ENCODE measurements around the gene ZDHHC7. TPM values are rescaled to one million over a fixed set of nuclear protein-coding genes. Genes with fewer than 3 reads are reported as not detected.

ZDHHC7 gene, protein sequence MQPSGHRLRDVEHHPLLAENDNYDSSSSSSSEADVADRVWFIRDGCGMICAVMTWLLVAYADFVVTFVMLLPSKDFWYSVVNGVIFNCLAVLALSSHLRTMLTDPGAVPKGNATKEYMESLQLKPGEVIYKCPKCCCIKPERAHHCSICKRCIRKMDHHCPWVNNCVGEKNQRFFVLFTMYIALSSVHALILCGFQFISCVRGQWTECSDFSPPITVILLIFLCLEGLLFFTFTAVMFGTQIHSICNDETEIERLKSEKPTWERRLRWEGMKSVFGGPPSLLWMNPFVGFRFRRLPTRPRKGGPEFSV
- total RNA-seq (2011; cell fraction: chromatin; rRNA removed; ENCODE audit: low replicate concordance) = 116 and 182 TPM in 2 replicates
- total RNA-seq (2011; cell fraction: nucleolus; rRNA removed) = 70.2 and 72.6 TPM in 2 replicates
- 82.7 and 89.1 TPM in 2 replicates for total RNA-seq (2011; cell fraction: nucleoplasm; rRNA removed)
- total RNA-seq (2014; rRNA removed) (37.4 and 42.5 TPM in 2 replicates), total RNA-seq (2014; rRNA removed; fragmentation: Illumina TruSeq; extraction: Trizol) (37.2 and 38.1 TPM in 2 replicates), total RNA-seq (2015; rRNA removed; fragmentation: Illumina TruSeq; extraction: Trizol) (44.5 and 44.6 TPM in 2 replicates), total RNA-seq (2021) (45.7 and 47.0 TPM in 2 replicates), polyA plus RNA-seq (2011; rRNA removed) (36.5 and 42.5 TPM in 2 replicates), polyA plus RNA-seq (2014; fragmentation: Illumina TruSeq; extraction: Trizol) (48.2 and 49.7 TPM in 2 replicates), polyA plus RNA-seq (2014; fragmentation: Nextera tagmentation; extraction: Ambion mirVana) (1 to 10 TPM; 1.7 to 1.8 TPM), polyA plus RNA-seq (2014; rRNA removed) (31.3 and 39.8 TPM in 2 replicates), polyA minus RNA-seq (2011; rRNA and poly(A)+ RNA removed) (22.4 and 22.5 TPM in 2 replicates), Bru-seq, nascent RNA (percentile 85 among the genes with signal in this experiment), BruChase-seq, experiment 1, labeled RNA remaining after a 2-hour chase (percentile 87 among the genes with signal in this experiment), BruChase-seq, experiment 2, labeled RNA remaining after a 6-hour chase (percentile 89 among the genes with signal in this experiment)
- 43.9 and 59.7 TPM in 2 replicates for polyA plus RNA-seq (2011; cell fraction: cytosol; rRNA removed)
- polyA plus RNA-seq (2011; cell fraction: nucleus; rRNA removed) = 78.8 and 96.8 TPM in 2 replicates
- 37.6 and 39.5 TPM in 2 replicates for polyA plus RNA-seq (2012)
- 14.8 and 19.9 TPM in 2 replicates for polyA minus RNA-seq (2011; cell fraction: cytosol; rRNA and poly(A)+ RNA removed)
- 17.2 and 23.5 TPM in 2 replicates for polyA minus RNA-seq (2011; cell fraction: nucleus; rRNA and poly(A)+ RNA removed)
- long read RNA-seq, experiment 1, transcript ZDHHC7-201 (8 exons, 3,442 nt) = major isoform, 52 of 211 reads
- long read RNA-seq, experiment 1, transcript ZDHHC7-205 (5 exons, 582 nt) = minor isoform, 37 of 211 reads
- long read RNA-seq, experiment 1, transcript ZDHHC7-203 (9 exons, 1,488 nt) = minor isoform, 11 of 211 reads
- long read RNA-seq, experiment 1, partial matches to known transcripts = 37 of 211 reads
- long read RNA-seq, experiment 1, other reads (novel, unspliced or antisense) = 73 of 211 reads
- long read RNA-seq, experiment 2, transcript ZDHHC7-201 (8 exons, 3,442 nt) = major isoform, 10 of 44 reads
- long read RNA-seq, experiment 2, partial matches to known transcripts = 1 of 44 reads
- long read RNA-seq, experiment 2, other reads (novel, unspliced or antisense) = 28 of 44 reads
- long read RNA-seq, experiment 3, transcript ZDHHC7-201 (8 exons, 3,442 nt) = major isoform, 10 of 17 reads
- long read RNA-seq, experiment 3, partial matches to known transcripts = 0 of 17 reads
- long read RNA-seq, experiment 3, other reads (novel, unspliced or antisense) = 6 of 17 reads

GRCh38 chr16:85010931-85011845 is at the start of gene ZDHHC7:
Gene ZDHHC7, minus strand, starts transcription at chr16:85011535. Its CDS starts 20,917 bp downstream, at chr16:84990618.
- H3K36me3 ChIP-seq (ENCODE audit: control insufficient read depth, insufficient read depth, low read length) = peaks cover 23% of the 10 kb centered on the region; the same call in 1 of the 3 replicates
- H3K4me1 ChIP-seq (replicated peaks in 1 of 2; ENCODE audit: control insufficient read depth in 2 of 2, insufficient read depth in 2 of 2, low read length in 2 of 2) = peaks cover 7 to 18% of the 10 kb centered on the region in 2 experiments
- H4K20me1 ChIP-seq (replicated peaks; ENCODE audit: control insufficient read depth, insufficient read depth, low read length) = peaks cover 8% of the 10 kb centered on the region
- ChIA-PET CTCF (ENCODE audit: low intra/inter-chr PET ratio) (interaction anchor here (0.7 to 0.9 kb wide), 2 partner anchors 8 to 564 kb away, joined by 3 to 4 read pairs; no protein-coding TSS in a partner anchor), POLR2A (interaction anchor here (0.6 to 4.9 kb wide), 19 partner anchors 11 to 635 kb away, joined by 3 to 50 read pairs (median 4); partner anchors contain the start of gene KIAA0513)
- ATAC-seq (peak; percentile 92), FAIRE-seq (peak; percentile 71), DNase-seq (ENCODE audit: extremely low read depth in 1 of 4, low spot score in 3 of 4) (peak; percentile 93 to 95 (median 94))
- no peaks in the 10 kb centered on the region for H3K9me3 ChIP-seq (replicated peaks; ENCODE audit: control insufficient read depth, insufficient read depth, low read depth, low read length)
- no peaks in the 10 kb centered on the region for H3K9me1 ChIP-seq (ENCODE audit: control insufficient read depth, insufficient read depth, low read length)
- peak within 1 kb of the TSS; percentile 100 for H2AFZ ChIP-seq (ENCODE audit: low read depth, low read length)
- BruUV-seq (replicated peaks) = no TSS peak
- in situ Hi-C loops (cut with MboI) = no loop called here
- H3K27me3 ChIP-seq (ENCODE audit: control insufficient read depth in 2 of 2, insufficient read depth in 2 of 2, low read length in 2 of 2) = no peaks in the 10 kb centered on the region
- WGBS (ENCODE audit: insufficient coverage, low coverage, missing lambda C conversion rate) = under 1% methylated on average over 81 of the region's 86 CpGs
- peak within 1 kb of the TSS; percentile 96 for H3K4me2 ChIP-seq (ENCODE audit: insufficient read depth, low read length)
- peaks cover 54% of the 10 kb centered on the region for H3K79me2 ChIP-seq (ENCODE audit: control insufficient read depth, insufficient read depth, low read length)
- intact Hi-C loops (cut with micrococcal nuclease) = no loop called here
- H3K27ac ChIP-seq (ENCODE audit: extremely low read depth, low read depth, low read length) = peak within 1 kb of the TSS; percentile 98
- H3K4me3 ChIP-seq = peak within 1 kb of the TSS; percentile 97
- H3K9ac ChIP-seq (ENCODE audit: insufficient read depth in 1 of 2, low read depth in 2 of 2, low read length in 2 of 2) = peak within 1 kb of the TSS; percentile 99
- no peak for TF ChIP-seq KDM1A (IDR thresholded peaks at IDR 0.05)
- no peak; the same call in 1 of the 2 replicates for TF ChIP-seq SMARCE1 (IDR thresholded peaks at IDR 0.05)
- TF ChIP-seq RFX5 (IDR thresholded peaks at IDR 0.05; ENCODE audit: low read depth, low read length) = peak; percentile 47; the same call in 1 of the 2 replicates
- peak; percentile 9 to 30; a peak in 3 of 4 replicates for TF ChIP-seq RAD21 (CRISPR knock-in tag; conservative IDR thresholded peaks at IDR 0.05 in 1 of 2, IDR thresholded peaks at IDR 0.05 in 1 of 2)
- TF ChIP-seq NFE2 (IDR thresholded peaks at IDR 0.05; ENCODE audit: low read depth) = 0 out of 2 replicates have a peak, but pooled peaks have one; percentile 2
- TF ChIP-seq ESRRA (IDR thresholded peaks at IDR 0.05; ENCODE audit: borderline replicate concordance, low read depth) = peak; percentile 82
- TF ChIP-seq NRF1 (conservative IDR thresholded peaks at IDR 0.05 in 1 of 2, IDR thresholded peaks at IDR 0.05 in 1 of 2) = peak; percentile 81 to 86
- TF ChIP-seq, protein P1, sequence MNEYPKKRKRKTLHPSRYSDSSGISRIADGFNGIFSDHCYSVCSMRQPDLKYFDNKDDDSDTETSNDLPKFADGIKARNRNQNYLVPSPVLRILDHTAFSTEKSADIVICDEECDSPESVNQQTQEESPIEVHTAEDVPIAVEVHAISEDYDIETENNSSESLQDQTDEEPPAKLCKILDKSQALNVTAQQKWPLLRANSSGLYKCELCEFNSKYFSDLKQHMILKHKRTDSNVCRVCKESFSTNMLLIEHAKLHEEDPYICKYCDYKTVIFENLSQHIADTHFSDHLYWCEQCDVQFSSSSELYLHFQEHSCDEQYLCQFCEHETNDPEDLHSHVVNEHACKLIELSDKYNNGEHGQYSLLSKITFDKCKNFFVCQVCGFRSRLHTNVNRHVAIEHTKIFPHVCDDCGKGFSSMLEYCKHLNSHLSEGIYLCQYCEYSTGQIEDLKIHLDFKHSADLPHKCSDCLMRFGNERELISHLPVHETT (CRISPR knock-in tag; conservative IDR thresholded peaks at IDR 0.05 in 1 of 2, IDR thresholded peaks at IDR 0.05 in 1 of 2) = peak in 1 of 2 experiments; percentile 89; a peak in 2 of 4 replicates
- TF ChIP-seq PHB2 (IDR thresholded peaks at IDR 0.05; ENCODE audit: low read depth) = no peak
- no peak for TF ChIP-seq ADNP (tag; IDR thresholded peaks at IDR 0.05)
- TF ChIP-seq SRSF1 (IDR thresholded peaks at IDR 0.05; ENCODE audit: low read depth, low read length) = no peak

Measured in K562 (cell line).